Type B pancreatic cell (in vitro differentiated cells): Measurements from ENCODE around the gene COL5A3. TPM values are rescaled to one million over a fixed set of nuclear protein-coding genes. Genes with fewer than 3 reads are reported as not detected.
A peak's percentile ranks its signal among the peaks of the same experiment; 100 is the strongest.

ENCODE experiments used
- DNase-seq: peaks from one replicate; pipeline ENCODE4 v3.0.0; 2021; ENCODE audit warnings: mixed read lengths; ENCODE audit not compliant: unreplicated experiment; ENCODE audit errors: extremely low spot score
- H3K27ac Mint-ChIP-seq: 2 replicates; pipeline ENCODE4 v1.8.0; 2021; ENCODE audit warnings: mild to moderate bottlenecking, mixed read lengths
- H3K27me3 Mint-ChIP-seq: 2 replicates; pipeline ENCODE4 v1.8.0; 2021; ENCODE audit warnings: mixed read lengths
- H3K36me3 Mint-ChIP-seq: 2 replicates; pipeline ENCODE4 v1.8.0; 2021; ENCODE audit warnings: mixed read lengths
- H3K4me1 Mint-ChIP-seq: one replicate; pipeline ENCODE4 v1.8.0; 2021; ENCODE audit warnings: mixed read lengths; ENCODE audit not compliant: unreplicated experiment
- H3K4me3 Mint-ChIP-seq: 2 replicates; pipeline ENCODE4 v1.8.0; 2021; ENCODE audit warnings: mild to moderate bottlenecking, mixed read lengths
- H3K9me3 Mint-ChIP-seq: 2 replicates; pipeline ENCODE4 v1.8.0; 2021; ENCODE audit warnings: mixed read lengths
- total RNA-seq: library from RNA; stranded (reverse); gene quantifications from 2 replicates; pipeline ENCODE4 v1.2.1, GENCODE V29; 2021; ENCODE audit warnings: low replicate concordance
- TF ChIP-seq, protein P1 (sequence below): fragments of 200-600 bp; sonication (generic); conservative IDR thresholded peaks from 2 replicates; pipeline ENCODE4 v1.5.0; 2021; ENCODE audit warnings: antibody characterized with exemption, mild to moderate bottlenecking

The COL5A3 gene
- total RNA-seq, 1 donor from 2014 or later: 6.2 TPM

DNA sequence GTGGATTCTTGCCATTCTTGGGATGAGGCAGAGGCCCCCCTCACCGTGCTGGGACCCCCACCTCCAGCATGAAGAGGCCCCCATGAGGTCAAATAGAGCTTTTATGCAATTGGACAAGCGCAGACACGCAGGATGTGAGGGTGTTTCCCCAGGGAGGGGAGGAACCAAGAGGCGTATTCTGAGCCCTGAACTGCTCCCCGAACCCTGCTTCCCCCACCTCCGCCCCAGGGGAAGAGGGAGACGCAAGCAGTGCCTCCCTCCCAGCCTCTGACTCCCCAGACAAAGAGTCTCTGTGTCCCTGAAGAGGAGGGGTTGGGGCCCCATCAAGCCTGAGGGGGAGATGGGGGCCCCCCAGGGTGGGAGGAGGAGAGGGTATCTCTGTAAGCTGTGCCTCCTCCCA is 1.7 kb upstream of the COL5A3 start:
- Mint-ChIP-seq H3K27ac (no peak overlapping the region), H3K9me3 (no peaks in the 10 kb centered on the region), H3K36me3 (peaks cover 3% of the 10 kb centered on the region), H3K4me3 (no peak overlapping the region), H3K4me1 (peaks cover 16% of the 10 kb centered on the region), H3K27me3 (peaks cover 69% of the 10 kb centered on the region)
- DNase-seq: no peak
- TF ChIP-seq, protein P1, sequence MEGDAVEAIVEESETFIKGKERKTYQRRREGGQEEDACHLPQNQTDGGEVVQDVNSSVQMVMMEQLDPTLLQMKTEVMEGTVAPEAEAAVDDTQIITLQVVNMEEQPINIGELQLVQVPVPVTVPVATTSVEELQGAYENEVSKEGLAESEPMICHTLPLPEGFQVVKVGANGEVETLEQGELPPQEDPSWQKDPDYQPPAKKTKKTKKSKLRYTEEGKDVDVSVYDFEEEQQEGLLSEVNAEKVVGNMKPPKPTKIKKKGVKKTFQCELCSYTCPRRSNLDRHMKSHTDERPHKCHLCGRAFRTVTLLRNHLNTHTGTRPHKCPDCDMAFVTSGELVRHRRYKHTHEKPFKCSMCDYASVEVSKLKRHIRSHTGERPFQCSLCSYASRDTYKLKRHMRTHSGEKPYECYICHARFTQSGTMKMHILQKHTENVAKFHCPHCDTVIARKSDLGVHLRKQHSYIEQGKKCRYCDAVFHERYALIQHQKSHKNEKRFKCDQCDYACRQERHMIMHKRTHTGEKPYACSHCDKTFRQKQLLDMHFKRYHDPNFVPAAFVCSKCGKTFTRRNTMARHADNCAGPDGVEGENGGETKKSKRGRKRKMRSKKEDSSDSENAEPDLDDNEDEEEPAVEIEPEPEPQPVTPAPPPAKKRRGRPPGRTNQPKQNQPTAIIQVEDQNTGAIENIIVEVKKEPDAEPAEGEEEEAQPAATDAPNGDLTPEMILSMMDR: no peak

DNA sequence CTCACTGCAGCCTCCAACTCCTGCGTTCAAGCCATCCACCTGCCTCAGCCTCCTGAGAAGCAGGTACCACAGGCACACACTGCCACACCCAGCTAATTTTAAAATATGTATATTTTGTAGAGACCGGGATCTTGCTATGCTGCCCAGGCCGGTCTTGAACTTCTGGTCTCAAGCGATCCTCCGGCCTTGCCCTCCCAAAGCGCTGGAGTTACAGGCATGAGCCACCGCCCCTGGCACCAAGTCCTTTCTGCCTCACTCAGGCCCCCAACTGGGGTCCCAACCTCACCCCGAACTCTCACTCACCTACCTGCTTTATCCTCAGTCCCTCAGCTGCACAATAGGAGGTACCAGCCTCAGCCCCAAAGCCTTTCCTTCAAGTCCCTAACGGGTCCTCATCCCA is 635 bp upstream of the COL5A3 start:
- H3K4me3 Mint-ChIP-seq: no peak overlapping the region
- H3K9me3 Mint-ChIP-seq: no peaks in the 10 kb centered on the region
- H3K36me3 Mint-ChIP-seq: peaks cover 3% of the 10 kb centered on the region
- DNase-seq: no peak
- H3K27me3 Mint-ChIP-seq: peaks cover 70% of the 10 kb centered on the region
- TF ChIP-seq, protein P1: no peak
- peaks cover 16% of the 10 kb centered on the region for H3K4me1 Mint-ChIP-seq
- no peak overlapping the region for H3K27ac Mint-ChIP-seq

DNA sequence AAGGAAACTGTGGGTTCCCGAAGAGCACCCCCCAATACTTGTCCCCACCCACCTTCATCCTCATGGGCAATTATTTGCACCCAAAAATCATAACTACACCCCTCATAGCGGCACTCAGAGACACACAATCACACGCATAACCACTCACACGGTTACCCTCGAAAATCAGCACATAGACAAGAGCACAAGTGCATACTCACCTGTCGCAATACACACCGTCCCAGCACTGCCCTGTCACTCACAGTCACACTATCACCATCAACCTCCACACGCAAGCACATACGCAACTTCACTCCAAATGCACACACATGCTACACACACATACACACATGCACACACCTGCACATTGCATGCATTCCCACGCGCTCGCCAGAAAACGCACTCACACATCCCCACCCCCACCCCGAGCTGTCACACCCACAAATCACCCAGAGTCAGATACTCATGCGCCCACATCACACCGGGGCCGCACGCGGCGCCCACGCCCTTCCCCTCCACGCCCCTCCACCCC is 535 bp downstream of the COL5A3 start:
- peak overlapping the region; percentile 51 for H3K27ac Mint-ChIP-seq
- peaks cover 3% of the 10 kb centered on the region for H3K36me3 Mint-ChIP-seq
- H3K9me3 Mint-ChIP-seq: no peaks in the 10 kb centered on the region
- no peak for DNase-seq
- peaks cover 16% of the 10 kb centered on the region for H3K4me1 Mint-ChIP-seq
- peak overlapping the region; percentile 64 for H3K4me3 Mint-ChIP-seq
- H3K27me3 Mint-ChIP-seq: peaks cover 69% of the 10 kb centered on the region
- TF ChIP-seq, protein P1: no peak

GRCh38 chr19:10008184-10008765 is 2.0 kb downstream of the COL5A3 start:
- Mint-ChIP-seq H3K27me3 (peaks cover 62% of the 10 kb centered on the region), H3K27ac (peak overlapping the region; percentile 1), H3K4me1 (peaks cover 16% of the 10 kb centered on the region)

DNA sequence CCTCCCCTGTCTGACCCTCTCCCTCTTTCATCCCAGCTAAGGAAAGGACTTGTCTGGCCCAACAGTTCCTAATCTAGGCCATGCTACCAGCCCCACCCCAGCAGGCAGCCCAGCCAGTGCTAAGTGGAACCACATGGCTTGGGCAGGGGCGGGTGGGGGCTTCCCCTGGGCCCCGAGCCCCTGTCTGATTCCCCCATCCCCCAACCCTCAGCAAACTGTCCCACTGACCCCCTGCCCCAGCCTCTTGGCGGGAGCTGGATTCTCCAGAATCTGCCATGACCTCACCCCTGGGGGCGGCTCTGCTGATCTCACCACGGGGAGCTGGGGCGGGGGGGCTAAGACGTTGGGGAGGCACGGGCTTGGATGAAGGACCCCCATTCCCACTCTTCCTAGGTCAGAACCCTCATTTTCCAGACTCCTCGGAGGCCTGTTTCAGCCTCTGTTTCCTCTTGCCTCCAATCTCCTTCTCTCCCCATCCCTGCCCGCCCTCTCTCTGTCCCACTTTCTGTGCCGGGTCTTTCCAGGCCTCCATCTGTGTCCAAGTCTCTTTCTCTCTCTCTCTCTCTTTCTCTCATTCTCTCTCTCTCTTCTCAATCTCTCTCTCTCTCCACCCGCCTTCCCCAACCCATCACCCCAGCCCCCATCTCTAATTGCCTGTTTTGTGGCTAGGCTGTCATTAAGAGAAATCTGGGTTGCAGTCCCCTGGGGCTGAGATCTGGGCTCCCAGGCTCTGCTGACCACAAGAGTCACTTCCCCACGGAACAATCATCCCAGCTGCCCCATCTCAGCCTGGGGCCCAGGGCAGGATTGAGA is 2.7 kb downstream of the COL5A3 start:
- Mint-ChIP-seq H3K36me3 (peaks cover 3% of the 10 kb centered on the region), H3K27ac (no peak overlapping the region), H3K4me3 (peak overlapping the region; percentile 34), H3K27me3 (peaks cover 64% of the 10 kb centered on the region), H3K9me3 (no peaks in the 10 kb centered on the region), H3K4me1 (peaks cover 16% of the 10 kb centered on the region)
- TF ChIP-seq, protein P1: no peak
- DNase-seq: no peak

More at GRCh38 chr19:10008184-10008765, 2.0 kb downstream of the COL5A3 start:
- Mint-ChIP-seq H3K4me3 (peak overlapping the region; percentile 57), H3K9me3 (no peaks in the 10 kb centered on the region), H3K36me3 (peaks cover 3% of the 10 kb centered on the region)
- DNase-seq: no peak
- TF ChIP-seq, protein P1: no peak
